Keratinocyte (primary cell): ENCODE results near the gene FSTL3. TPM values are rescaled to one million over a fixed set of nuclear protein-coding genes. Genes with fewer than 3 reads are reported as not detected.
A peak's percentile ranks its signal among the peaks of the same experiment; 100 is the strongest.

Experiments used
- DNase-seq: peaks from one replicate; pipeline ENCODE4 v3.0.0-alpha.2; 2011; ENCODE audit warnings: low read depth, missing footprints, low spot score
- FAIRE-seq: peaks from 2 replicates; lab custom pipeline; 2011; peaks lifted over from hg19 to GRCh38; lab: Jason Lieb, UNC
- H2AFZ ChIP-seq: 2 replicates; pipeline ENCODE4 v1.6.0; 2012; ENCODE audit warnings: low read length, control low read depth, inconsistent platforms; ENCODE audit not compliant: control insufficient read depth
- H3K27ac ChIP-seq: 2 replicates; pipeline ENCODE4 v1.5.1; 2011; ENCODE audit warnings: low read length; ENCODE audit not compliant: control insufficient read depth, insufficient read depth
- H3K27me3 ChIP-seq: 3 replicates; pipeline ENCODE4 v1.6.0; 2011; ENCODE audit warnings: low read length; ENCODE audit not compliant: control insufficient read depth, insufficient read depth; ENCODE audit errors: extremely low read depth
- H3K36me3 ChIP-seq, 2 experiments: 2 replicates in 1 of 2; 3 replicates in 1 of 2; pipeline ENCODE4 v1.5.1; 2011; ENCODE audit warnings: low read length in 2 of 2, mild to moderate bottlenecking in 1 of 2; ENCODE audit not compliant: control insufficient read depth in 2 of 2, insufficient read depth in 2 of 2; ENCODE audit errors: extremely low read depth in 1 of 2
- H3K4me1 ChIP-seq: 3 replicates; pipeline ENCODE4 v1.5.1; 2011; ENCODE audit warnings: low read length; ENCODE audit not compliant: control insufficient read depth, insufficient read depth; ENCODE audit errors: extremely low read depth
- H3K4me2 ChIP-seq: 3 replicates; pipeline ENCODE4 v1.6.0; 2011; ENCODE audit warnings: low read depth, low read length; ENCODE audit not compliant: control insufficient read depth, insufficient read depth; ENCODE audit errors: extremely low read depth
- H3K4me3 ChIP-seq, 3 experiments: fragments of 200-600 bp in 1 of 3; sonication (generic) in 1 of 3; 2 replicates in 2 of 3; 3 replicates in 1 of 3; pipeline ENCODE4 v1.5.1; 2011 to 2016; ENCODE audit warnings: low read length in 3 of 3, mild to moderate bottlenecking in 3 of 3, control low read depth in 2 of 3, inconsistent platforms in 1 of 3, low read depth in 1 of 3, mixed read lengths in 1 of 3, mixed run types in 1 of 3, moderate library complexity in 1 of 3; ENCODE audit not compliant: control insufficient read depth in 2 of 3, insufficient read depth in 2 of 3; ENCODE audit errors: extremely low read depth in 1 of 3
- H3K79me2 ChIP-seq: 2 replicates; pipeline ENCODE4 v1.6.0; 2012; ENCODE audit warnings: low read length; ENCODE audit not compliant: control insufficient read depth, insufficient read depth
- H3K9ac ChIP-seq: 3 replicates; pipeline ENCODE4 v1.6.0; 2011; ENCODE audit warnings: low read length; ENCODE audit not compliant: control insufficient read depth, insufficient read depth; ENCODE audit errors: extremely low read depth
- H3K9me1 ChIP-seq: 3 replicates; pipeline ENCODE4 v1.6.0; 2011; ENCODE audit warnings: low read length; ENCODE audit not compliant: control insufficient read depth, insufficient read depth; ENCODE audit errors: extremely low read depth
- H3K9me3 ChIP-seq: 2 replicates; pipeline ENCODE4 v1.5.1; 2012; ENCODE audit warnings: low read depth, low read length; ENCODE audit not compliant: control insufficient read depth
- H4K20me1 ChIP-seq: 3 replicates; pipeline ENCODE4 v1.6.0; 2011; ENCODE audit warnings: low read length; ENCODE audit not compliant: control insufficient read depth, insufficient read depth; ENCODE audit errors: extremely low read depth
- CTCF ChIP-seq, 3 experiments: IDR thresholded peaks in 1 of 3; conservative IDR thresholded peaks in 1 of 3; optimal IDR thresholded peaks in 1 of 3; 2 replicates in 2 of 3; 3 replicates in 1 of 3; pipeline versions ENCODE3 to v1.5.1; 2011; ENCODE audit warnings: low read length in 3 of 3, mild to moderate bottlenecking in 3 of 3, moderate library complexity in 2 of 3, control low read depth in 1 of 3, inconsistent platforms in 1 of 3; ENCODE audit not compliant: insufficient read depth in 2 of 3; ENCODE audit errors: extremely low read depth in 1 of 3
- EZH2 ChIP-seq: IDR thresholded peaks from one replicate; pipeline ENCODE4 v1.6.1; 2012; ENCODE audit warnings: inconsistent platforms, mild to moderate bottlenecking, low read length, moderate library complexity
- dilution Hi-C: fragments of 300-500 bp; cut with MboI; formaldehyde crosslinking; loops from one replicate; pipeline ENCODE4 v1.7.0; 2020; ENCODE audit warnings: low sequenced_read_pairs; ENCODE audit not compliant: extremely low pct_ligation_motif_present
- polyA plus RNA-seq, 5 experiments: library from polyadenylated mRNA; depleted of rRNA in 3 of 5; stranded (reverse) in 3 of 5; stranded (forward) in 1 of 5; unstranded in 1 of 5; fragments of >200 nt; gene quantifications; 1 replicate in 1 of 5; 2 replicates in 3 of 5; 3 replicates in 1 of 5; pipeline versions ENCODE4 v1.2.1 to v1.2.3, GENCODE V29; 2011 to 2012; ENCODE audit warnings: missing spikeins in 2 of 5, low read depth in 1 of 5, low replicate concordance in 1 of 5

The FSTL3 gene
- polyA plus RNA-seq, 1 donor (not counting 4 experiments of a cell fraction or from before 2014, with no cell fraction given), result 54.4 TPM

- FAIRE-seq (peak; percentile 88), DNase-seq (peak; percentile 90)
- Histone ChIP-seq H3K9me3 (no peaks in the 10 kb centered on the region), H3K27ac (peak within 1 kb of the TSS; percentile 77), H3K9ac (peak within 1 kb of the TSS; percentile 86), H3K4me1 (peaks cover 11% of the 10 kb centered on the region), H2AFZ (peak within 1 kb of the TSS; percentile 93), H3K79me2 (peaks cover 14% of the 10 kb centered on the region), H3K4me3 (peak within 1 kb of the TSS; percentile 76 to 92 (median 92)), H3K4me2 (peak within 1 kb of the TSS; percentile 94), H4K20me1 (no peaks in the 10 kb centered on the region), H3K9me1 (no peaks in the 10 kb centered on the region), H3K36me3 (peaks cover 4 to 6% of the 10 kb centered on the region in 2 experiments), H3K27me3 (no peaks in the 10 kb centered on the region)
- TF ChIP-seq EZH2 (no peak), CTCF (optimal IDR thresholded peaks at IDR 0.05 in 1 of 3, IDR thresholded peaks at IDR 0.05 in 1 of 3, conservative IDR thresholded peaks at IDR 0.05 in 1 of 3; ENCODE audit: extremely low read depth in 1 of 3, insufficient read depth in 2 of 3, low read length in 3 of 3) (no peak)
- dilution Hi-C loops, result no loop called here
Observed at GRCh38 chr19:633068-633785, 43.0 kb upstream of the FSTL3 start, which contains the start of gene POLRMT. Gene POLRMT, minus strand, starts transcription at chr19:633537. Its CDS starts 25 bp downstream, at chr19:633512.

GRCh38 chr19:633786-634639 lies 42.2 kb upstream of the FSTL3 start:
- TF ChIP-seq EZH2, result no peak
- peak overlapping the region; percentile 93 for H2AFZ ChIP-seq
- H3K4me3 ChIP-seq, result peak overlapping the region; percentile 76 to 92 (median 92)
- H3K9me1 ChIP-seq, result no peaks in the 10 kb centered on the region
- H3K9ac ChIP-seq, result peak overlapping the region; percentile 86
- dilution Hi-C loops, result no loop called here
- H3K4me2 ChIP-seq, result peak overlapping the region; percentile 94
- H3K36me3 ChIP-seq, result peaks cover 2 to 4% of the 10 kb centered on the region in 2 experiments
- H3K27ac ChIP-seq, result peak overlapping the region; percentile 77
- no peak for FAIRE-seq
- H3K79me2 ChIP-seq, result peaks cover 14% of the 10 kb centered on the region
- H3K9me3 ChIP-seq, result no peaks in the 10 kb centered on the region
- H3K27me3 ChIP-seq, result no peaks in the 10 kb centered on the region
- peaks cover 11% of the 10 kb centered on the region for H3K4me1 ChIP-seq
- DNase-seq, result no peak
- H4K20me1 ChIP-seq, result no peaks in the 10 kb centered on the region
